IPS-18a (cell line): ENCODE results near the gene SACS.
A peak's percentile ranks its signal among the peaks of the same experiment; 100 is the strongest.

Experiments
- H3K27ac ChIP-seq: one replicate; pipeline ENCODE4 v1.5.1; 2013; ENCODE audit warnings: low read length
- H3K27me3 ChIP-seq: one replicate; pipeline ENCODE4 v1.6.1; 2013; ENCODE audit warnings: mild to moderate bottlenecking, low read length; ENCODE audit not compliant: control insufficient read depth, insufficient read depth
- H3K36me3 ChIP-seq: one replicate; pipeline ENCODE4 v1.6.1; 2013; ENCODE audit warnings: low read depth, low read length; ENCODE audit not compliant: control insufficient read depth
- H3K4me1 ChIP-seq: one replicate; pipeline ENCODE4 v1.6.1; 2013; ENCODE audit warnings: low read depth, low read length; ENCODE audit not compliant: control insufficient read depth
- H3K4me3 ChIP-seq: one replicate; pipeline ENCODE4 v1.5.1; 2013; ENCODE audit warnings: low read length
- H3K9ac ChIP-seq: one replicate; pipeline ENCODE4 v1.6.1; 2013; ENCODE audit warnings: mild to moderate bottlenecking, low read length, moderate library complexity
- H3K9me3 ChIP-seq: one replicate; pipeline ENCODE4 v1.6.1; 2013; ENCODE audit warnings: low read depth, low read length; ENCODE audit not compliant: control insufficient read depth

SACS gene

DNA sequence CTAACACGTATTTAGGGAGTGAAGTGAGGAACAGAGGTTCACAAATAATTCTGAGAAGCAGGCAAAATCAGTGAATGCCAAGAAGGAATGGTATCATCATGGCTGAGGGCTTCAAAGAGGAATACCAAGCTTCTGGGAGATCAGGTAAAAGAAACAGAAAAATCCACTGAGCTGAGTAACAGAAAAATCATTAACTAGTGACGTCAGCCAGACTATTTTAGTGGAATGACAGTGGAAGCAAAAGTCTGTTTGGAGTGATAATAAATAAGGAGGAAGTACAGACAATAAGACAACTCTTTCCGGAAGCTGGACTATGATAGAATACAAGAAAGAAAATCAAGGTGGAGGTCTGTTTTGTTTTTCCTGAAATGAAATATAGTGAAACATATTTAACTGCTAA lies 83.5 kb downstream of the SACS start:
- no peaks in the 10 kb centered on the region for H3K4me1 ChIP-seq
- H3K27ac ChIP-seq = no peak overlapping the region
- peaks cover 34% of the 10 kb centered on the region for H3K36me3 ChIP-seq
- H3K27me3 ChIP-seq = no peaks in the 10 kb centered on the region
- H3K9me3 ChIP-seq = no peaks in the 10 kb centered on the region
- no peak overlapping the region for H3K4me3 ChIP-seq
- no peak overlapping the region for H3K9ac ChIP-seq

GRCh38 chr13:23349161-23349897 lies 84.2 kb downstream of the SACS start:
- Histone ChIP-seq H3K9me3 (no peaks in the 10 kb centered on the region), H3K27me3 (no peaks in the 10 kb centered on the region), H3K4me1 (no peaks in the 10 kb centered on the region), H3K4me3 (no peak overlapping the region), H3K9ac (no peak overlapping the region), H3K36me3 (peaks cover 28% of the 10 kb centered on the region), H3K27ac (no peak overlapping the region)

DNA sequence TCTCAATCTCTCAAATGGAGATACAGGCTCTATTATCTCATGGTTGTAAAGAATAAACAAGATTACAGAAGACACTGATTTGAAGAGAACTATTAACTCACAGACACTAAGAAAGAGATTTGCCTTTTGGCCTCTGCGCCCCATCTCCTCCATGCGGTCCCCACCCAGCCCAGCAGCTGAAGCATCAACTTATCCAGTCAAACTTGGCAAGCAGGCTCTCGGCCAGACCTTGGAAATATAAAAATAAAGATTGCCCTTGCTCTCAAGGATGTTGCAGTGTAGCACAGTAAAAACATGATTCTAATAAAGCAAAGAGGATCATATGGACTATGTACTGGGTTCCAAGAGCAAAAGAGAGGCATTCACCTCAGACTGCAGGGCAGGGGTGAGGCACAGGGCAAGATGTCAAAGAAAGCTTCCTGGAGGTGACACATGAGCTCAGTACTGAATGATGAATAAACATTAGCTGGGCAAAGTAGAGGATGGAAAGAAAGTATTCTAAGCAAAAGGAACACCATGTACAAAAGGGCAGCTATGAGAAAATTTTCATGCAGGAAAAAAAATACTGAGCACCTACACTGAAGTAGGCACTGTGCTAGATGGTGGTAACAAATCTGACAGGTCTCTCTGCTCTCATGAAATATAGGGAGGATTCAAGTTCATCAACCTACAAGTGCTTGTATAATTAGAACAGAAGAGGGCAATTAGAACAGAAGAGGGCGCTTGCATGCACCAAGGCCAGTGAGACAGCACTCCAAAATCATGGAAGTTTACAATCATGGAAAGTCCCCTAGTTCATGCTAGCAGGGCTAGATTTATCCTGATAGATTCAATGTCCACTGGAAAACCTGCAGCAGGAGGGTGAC lies 85.0 kb downstream of the SACS start:
- no peak overlapping the region for H3K9ac ChIP-seq

GRCh38 chr13:23347601-23348000 lies 85.9 kb downstream of the SACS start:
- Histone ChIP-seq H3K9ac (no peak overlapping the region), H3K4me3 (no peak overlapping the region), H3K27ac (no peak overlapping the region), H3K27me3 (no peaks in the 10 kb centered on the region), H3K4me1 (no peaks in the 10 kb centered on the region), H3K36me3 (peaks cover 18% of the 10 kb centered on the region), H3K9me3 (no peaks in the 10 kb centered on the region)

More for the DNA sequence above, 85.0 kb downstream of the SACS start:
- no peaks in the 10 kb centered on the region for H3K4me1 ChIP-seq
- no peak overlapping the region for H3K4me3 ChIP-seq
- H3K27me3 ChIP-seq = no peaks in the 10 kb centered on the region
- H3K27ac ChIP-seq = no peak overlapping the region
- H3K36me3 ChIP-seq = peaks cover 25% of the 10 kb centered on the region
- H3K9me3 ChIP-seq = no peaks in the 10 kb centered on the region

GRCh38 chr13:23344931-23345595 lies 88.4 kb downstream of the SACS start:
- Histone ChIP-seq H3K27ac (no peak overlapping the region), H3K4me1 (no peaks in the 10 kb centered on the region), H3K27me3 (no peaks in the 10 kb centered on the region), H3K36me3 (peaks cover 28% of the 10 kb centered on the region), H3K9ac (no peak overlapping the region), H3K4me3 (no peak overlapping the region), H3K9me3 (peaks cover 15% of the 10 kb centered on the region)

DNA sequence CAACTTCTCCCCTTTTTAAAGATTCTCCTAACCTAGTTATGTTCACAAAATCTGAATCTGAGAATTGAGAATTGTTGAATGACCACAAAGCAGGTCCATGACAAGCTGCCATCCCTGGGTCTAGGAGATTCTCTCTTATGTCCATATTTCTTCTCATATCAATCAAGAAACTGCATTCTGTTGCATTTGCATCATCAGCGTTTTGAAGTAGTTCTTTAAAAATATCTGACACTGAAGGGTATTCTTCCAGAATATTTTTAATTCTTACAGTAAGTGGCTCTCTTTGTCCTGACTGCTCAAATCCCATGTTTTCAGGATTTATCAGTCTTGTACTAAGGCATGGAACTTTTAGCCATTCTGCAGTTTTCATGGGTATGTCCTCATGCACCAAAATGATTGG lies 94.3 kb downstream of the SACS start:
- H3K27me3 ChIP-seq = no peaks in the 10 kb centered on the region
- H3K4me1 ChIP-seq = no peaks in the 10 kb centered on the region
- H3K9ac ChIP-seq = no peak overlapping the region
- H3K9me3 ChIP-seq = peaks cover 71% of the 10 kb centered on the region
- no peak overlapping the region for H3K4me3 ChIP-seq
- no peak overlapping the region for H3K27ac ChIP-seq
- peaks cover 30% of the 10 kb centered on the region for H3K36me3 ChIP-seq

GRCh38 chr13:23330356-23330755 lies 103.1 kb downstream of the SACS start:
- peaks cover 19% of the 10 kb centered on the region for H3K36me3 ChIP-seq
- H3K27me3 ChIP-seq = no peaks in the 10 kb centered on the region
- no peak overlapping the region for H3K4me3 ChIP-seq
- H3K4me1 ChIP-seq = no peaks in the 10 kb centered on the region
- no peak overlapping the region for H3K27ac ChIP-seq
- H3K9me3 ChIP-seq = peaks cover 42% of the 10 kb centered on the region
- H3K9ac ChIP-seq = no peak overlapping the region

- Histone ChIP-seq H3K4me1 (peaks cover 10% of the 10 kb centered on the region), H3K27ac (no peak overlapping the region), H3K27me3 (no peaks in the 10 kb centered on the region), H3K9ac (no peak overlapping the region), H3K4me3 (no peak overlapping the region), H3K9me3 (no peaks in the 10 kb centered on the region), H3K36me3 (no peaks in the 10 kb centered on the region)
Measured at GRCh38 chr13:23325191-23325590, 108.3 kb downstream of the SACS start.

DNA sequence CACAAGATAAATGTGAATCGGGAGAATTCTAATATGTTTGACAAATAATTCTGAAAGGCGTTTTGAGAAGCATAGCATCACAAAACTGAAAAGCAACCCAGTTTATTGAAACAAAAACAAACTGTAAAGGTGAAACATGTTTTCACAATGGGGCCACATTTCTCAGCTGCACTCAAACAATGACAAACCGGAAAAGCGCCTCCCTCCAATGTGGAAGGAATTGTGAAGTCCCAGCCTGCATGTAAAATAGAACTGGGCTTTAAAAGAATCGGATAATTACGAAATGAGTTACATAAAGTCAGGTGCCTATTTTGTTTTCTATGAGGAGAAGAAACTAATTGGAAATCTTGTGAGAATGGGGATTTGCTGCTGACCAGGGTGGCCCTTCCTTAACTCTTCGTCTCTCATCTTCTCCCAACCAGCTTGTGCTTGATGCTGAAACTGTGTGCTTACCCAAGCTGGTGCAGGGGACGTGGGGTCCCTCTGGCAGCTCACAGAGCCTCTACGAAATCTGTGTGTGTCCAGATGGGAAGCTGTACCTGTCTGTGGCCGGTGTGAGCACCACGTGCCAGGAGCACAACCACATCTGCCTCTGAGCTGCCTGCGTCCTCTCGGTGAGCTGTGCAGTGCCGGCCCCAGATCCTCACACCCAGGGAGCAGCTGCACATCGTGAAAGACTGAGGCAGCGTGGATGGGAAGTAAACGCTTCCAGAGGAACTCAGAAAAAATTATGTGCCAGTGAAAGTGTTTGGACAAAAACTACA lies 109.4 kb downstream of the SACS start:
- no peak overlapping the region for H3K27ac ChIP-seq
- H3K4me3 ChIP-seq = no peak overlapping the region
- no peaks in the 10 kb centered on the region for H3K9me3 ChIP-seq
- H3K27me3 ChIP-seq = no peaks in the 10 kb centered on the region
- peaks cover 16% of the 10 kb centered on the region for H3K4me1 ChIP-seq
- no peaks in the 10 kb centered on the region for H3K36me3 ChIP-seq
- H3K9ac ChIP-seq = peak overlapping the region; percentile 14

GRCh38 chr13:23322353-23323336 lies 110.9 kb downstream of the SACS start:
- no peaks in the 10 kb centered on the region for H3K9me3 ChIP-seq
- no peaks in the 10 kb centered on the region for H3K36me3 ChIP-seq
- no peak overlapping the region for H3K27ac ChIP-seq
- peaks cover 16% of the 10 kb centered on the region for H3K4me1 ChIP-seq
- H3K27me3 ChIP-seq = no peaks in the 10 kb centered on the region
- no peak overlapping the region for H3K4me3 ChIP-seq
- no peak overlapping the region for H3K9ac ChIP-seq
